ENCODE results near the gene CDCA7L.

CDCA7L gene

GRCh38 chr7:21927693-21928092, 18.0 kb downstream of the CDCA7L start:
- no peak overlapping the region for H3K27ac ChIP-seq (ENCODE audit: poor library complexity, severe bottlenecking)
- H3K9me3 ChIP-seq (ENCODE audit: severe bottlenecking) = no peaks in the 10 kb centered on the region
- H3K36me3 ChIP-seq (ENCODE audit: low read depth) = peaks cover 4% of the 10 kb centered on the region
- ATAC-seq (ENCODE audit: low read depth) (no peak), DNase-seq (ENCODE audit: low spot score) (no peak)
- no peaks in the 10 kb centered on the region for H3K27me3 ChIP-seq (ENCODE audit: insufficient read depth, poor library complexity, severe bottlenecking)
- H3K4me3 ChIP-seq (ENCODE audit: severe bottlenecking) = no peak overlapping the region
- TF ChIP-seq, protein P1, sequence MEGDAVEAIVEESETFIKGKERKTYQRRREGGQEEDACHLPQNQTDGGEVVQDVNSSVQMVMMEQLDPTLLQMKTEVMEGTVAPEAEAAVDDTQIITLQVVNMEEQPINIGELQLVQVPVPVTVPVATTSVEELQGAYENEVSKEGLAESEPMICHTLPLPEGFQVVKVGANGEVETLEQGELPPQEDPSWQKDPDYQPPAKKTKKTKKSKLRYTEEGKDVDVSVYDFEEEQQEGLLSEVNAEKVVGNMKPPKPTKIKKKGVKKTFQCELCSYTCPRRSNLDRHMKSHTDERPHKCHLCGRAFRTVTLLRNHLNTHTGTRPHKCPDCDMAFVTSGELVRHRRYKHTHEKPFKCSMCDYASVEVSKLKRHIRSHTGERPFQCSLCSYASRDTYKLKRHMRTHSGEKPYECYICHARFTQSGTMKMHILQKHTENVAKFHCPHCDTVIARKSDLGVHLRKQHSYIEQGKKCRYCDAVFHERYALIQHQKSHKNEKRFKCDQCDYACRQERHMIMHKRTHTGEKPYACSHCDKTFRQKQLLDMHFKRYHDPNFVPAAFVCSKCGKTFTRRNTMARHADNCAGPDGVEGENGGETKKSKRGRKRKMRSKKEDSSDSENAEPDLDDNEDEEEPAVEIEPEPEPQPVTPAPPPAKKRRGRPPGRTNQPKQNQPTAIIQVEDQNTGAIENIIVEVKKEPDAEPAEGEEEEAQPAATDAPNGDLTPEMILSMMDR (IDR thresholded peaks at IDR 0.05; ENCODE audit: poor library complexity, severe bottlenecking) = no peak
- H3K4me1 ChIP-seq (ENCODE audit: insufficient read depth, poor library complexity, severe bottlenecking) = peaks cover 14% of the 10 kb centered on the region

DNA sequence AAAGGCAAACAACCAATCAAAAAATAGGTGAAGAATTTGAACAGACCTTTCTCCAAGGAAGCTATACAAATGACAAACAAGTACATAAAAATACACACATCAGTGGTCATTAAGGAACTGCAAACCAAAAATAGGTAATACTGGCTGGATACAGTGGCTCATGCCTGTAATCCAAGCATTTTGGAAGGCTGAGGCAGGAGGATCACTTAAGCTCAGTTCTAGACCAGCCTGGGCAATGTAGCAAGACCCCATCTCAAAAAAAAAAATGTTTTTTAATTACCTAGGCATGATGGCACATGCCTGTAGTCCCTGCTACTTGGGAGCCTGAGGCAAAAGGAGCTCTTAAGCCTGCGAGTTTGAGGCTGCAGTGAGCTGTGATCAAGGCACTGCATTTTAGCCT, 19.3 kb downstream of the CDCA7L start:
- Histone ChIP-seq H3K4me3 (ENCODE audit: severe bottlenecking) (no peak overlapping the region), H3K9me3 (ENCODE audit: severe bottlenecking) (no peaks in the 10 kb centered on the region), H3K36me3 (ENCODE audit: low read depth) (peaks cover 7% of the 10 kb centered on the region), H3K27me3 (ENCODE audit: insufficient read depth, poor library complexity, severe bottlenecking) (no peaks in the 10 kb centered on the region), H3K27ac (ENCODE audit: poor library complexity, severe bottlenecking) (no peak overlapping the region), H3K4me1 (ENCODE audit: insufficient read depth, poor library complexity, severe bottlenecking) (peaks cover 14% of the 10 kb centered on the region)
- TF ChIP-seq, protein P1 (IDR thresholded peaks at IDR 0.05; ENCODE audit: poor library complexity, severe bottlenecking) = no peak
- ATAC-seq (ENCODE audit: low read depth) = no peak
- DNase-seq (ENCODE audit: low spot score) = no peak

GRCh38 chr7:21923658-21924057, 22.0 kb downstream of the CDCA7L start:
- no peaks in the 10 kb centered on the region for H3K9me3 ChIP-seq (ENCODE audit: severe bottlenecking)
- H3K4me3 ChIP-seq (ENCODE audit: severe bottlenecking) = no peak overlapping the region
- no peak overlapping the region for H3K27ac ChIP-seq (ENCODE audit: poor library complexity, severe bottlenecking)
- no peaks in the 10 kb centered on the region for H3K27me3 ChIP-seq (ENCODE audit: insufficient read depth, poor library complexity, severe bottlenecking)
- ATAC-seq (ENCODE audit: low read depth) = no peak
- H3K4me1 ChIP-seq (ENCODE audit: insufficient read depth, poor library complexity, severe bottlenecking) = peaks cover 14% of the 10 kb centered on the region
- no peak for DNase-seq (ENCODE audit: low spot score)
- TF ChIP-seq, protein P1 (IDR thresholded peaks at IDR 0.05; ENCODE audit: poor library complexity, severe bottlenecking) = no peak
- peaks cover 7% of the 10 kb centered on the region for H3K36me3 ChIP-seq (ENCODE audit: low read depth)

GRCh38 chr7:21922605-21923004, 23.1 kb downstream of the CDCA7L start:
- no peak for DNase-seq (ENCODE audit: low spot score)
- H3K4me1 ChIP-seq (ENCODE audit: insufficient read depth, poor library complexity, severe bottlenecking) = peaks cover 14% of the 10 kb centered on the region
- ATAC-seq (ENCODE audit: low read depth) = no peak
- TF ChIP-seq, protein P1 (IDR thresholded peaks at IDR 0.05; ENCODE audit: poor library complexity, severe bottlenecking) = no peak
- H3K36me3 ChIP-seq (ENCODE audit: low read depth) = peaks cover 7% of the 10 kb centered on the region
- no peak overlapping the region for H3K27ac ChIP-seq (ENCODE audit: poor library complexity, severe bottlenecking)
- H3K9me3 ChIP-seq (ENCODE audit: severe bottlenecking) = no peaks in the 10 kb centered on the region
- no peak overlapping the region for H3K4me3 ChIP-seq (ENCODE audit: severe bottlenecking)
- H3K27me3 ChIP-seq (ENCODE audit: insufficient read depth, poor library complexity, severe bottlenecking) = no peaks in the 10 kb centered on the region

DNA sequence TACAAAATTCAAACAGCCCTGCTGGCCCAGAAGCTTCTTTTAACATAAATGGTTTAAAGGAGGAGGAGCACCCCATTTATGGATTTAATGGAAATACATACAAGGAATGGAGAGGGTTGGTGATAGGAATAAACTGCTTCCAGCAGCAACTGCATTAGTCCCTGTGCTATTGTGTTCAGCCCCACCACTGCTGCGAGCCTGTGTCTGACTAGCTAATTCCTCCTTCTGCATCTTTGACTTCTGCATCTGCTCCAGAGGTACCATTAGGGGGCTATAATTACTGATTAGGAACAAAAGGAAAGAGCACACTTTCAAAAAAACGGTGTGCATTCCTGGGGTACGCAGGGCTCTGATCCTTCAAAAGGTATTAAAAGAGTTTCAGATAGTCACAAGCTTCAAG, 24.8 kb downstream of the CDCA7L start:
- DNase-seq (ENCODE audit: low spot score) (no peak), ATAC-seq (ENCODE audit: low read depth) (no peak)
- H3K4me1 ChIP-seq (ENCODE audit: insufficient read depth, poor library complexity, severe bottlenecking) = peaks cover 14% of the 10 kb centered on the region
- H3K27ac ChIP-seq (ENCODE audit: poor library complexity, severe bottlenecking) = no peak overlapping the region
- TF ChIP-seq, protein P1 (IDR thresholded peaks at IDR 0.05; ENCODE audit: poor library complexity, severe bottlenecking) = no peak
- no peak overlapping the region for H3K4me3 ChIP-seq (ENCODE audit: severe bottlenecking)
- H3K27me3 ChIP-seq (ENCODE audit: insufficient read depth, poor library complexity, severe bottlenecking) = no peaks in the 10 kb centered on the region
- peaks cover 23% of the 10 kb centered on the region for H3K36me3 ChIP-seq (ENCODE audit: low read depth)
- H3K9me3 ChIP-seq (ENCODE audit: severe bottlenecking) = no peaks in the 10 kb centered on the region
